HG03565 (cell line): ENCODE results near the gene CENPF.
"Not testable (repeated sequence)": the region's sequence is repeated elsewhere in the genome, so short reads cannot be mapped to it uniquely, and the experiment has no call there.

Experiments used
- ATAC-seq: cut with Tn5 transposase; IDR thresholded peaks from one replicate; pipeline ENCODE4 v1.9.1; 2021; ENCODE audit warnings: mild to moderate bottlenecking, moderate library complexity; ENCODE audit not compliant: unreplicated experiment

Gene CENPF

DNA sequence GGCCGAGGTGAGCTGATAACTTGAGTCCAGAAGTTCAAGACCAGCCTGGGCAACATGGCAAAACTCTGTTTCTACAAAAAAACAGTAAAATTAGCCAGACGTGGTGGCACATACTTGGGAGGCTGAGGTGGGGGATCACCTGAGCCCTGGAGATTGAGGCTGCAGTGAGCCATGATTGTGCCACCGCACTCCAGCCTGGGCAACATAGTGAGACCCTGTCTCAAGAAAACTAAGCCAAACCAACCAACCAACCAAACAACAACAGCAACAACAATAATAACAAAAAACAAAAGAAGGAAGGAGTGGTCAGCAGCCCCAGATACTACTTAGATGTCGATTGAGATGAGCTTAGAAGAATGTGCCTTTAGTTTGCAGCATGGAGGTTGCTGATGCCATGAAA, 47.7 kb downstream of the CENPF start:
- no peak for ATAC-seq

DNA sequence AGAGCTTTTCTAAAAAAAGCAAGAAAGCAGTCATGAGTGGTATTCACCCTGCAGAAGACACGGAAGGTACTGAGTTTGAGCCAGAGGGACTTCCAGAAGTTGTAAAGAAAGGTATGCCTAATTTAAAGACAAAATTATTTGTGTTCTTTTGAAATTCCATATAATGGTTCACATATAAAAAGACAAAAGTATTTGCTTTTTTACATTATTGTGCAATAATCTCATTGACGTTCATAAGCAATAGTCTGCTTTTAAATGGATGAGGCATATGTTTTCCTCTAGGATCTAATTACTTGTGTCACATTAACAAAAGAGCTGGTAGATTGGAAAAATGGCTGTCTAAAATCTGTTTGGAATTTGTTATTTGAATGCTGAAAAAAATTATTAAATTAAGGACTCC, 54.3 kb downstream of the CENPF start:
- ATAC-seq = no peak

DNA sequence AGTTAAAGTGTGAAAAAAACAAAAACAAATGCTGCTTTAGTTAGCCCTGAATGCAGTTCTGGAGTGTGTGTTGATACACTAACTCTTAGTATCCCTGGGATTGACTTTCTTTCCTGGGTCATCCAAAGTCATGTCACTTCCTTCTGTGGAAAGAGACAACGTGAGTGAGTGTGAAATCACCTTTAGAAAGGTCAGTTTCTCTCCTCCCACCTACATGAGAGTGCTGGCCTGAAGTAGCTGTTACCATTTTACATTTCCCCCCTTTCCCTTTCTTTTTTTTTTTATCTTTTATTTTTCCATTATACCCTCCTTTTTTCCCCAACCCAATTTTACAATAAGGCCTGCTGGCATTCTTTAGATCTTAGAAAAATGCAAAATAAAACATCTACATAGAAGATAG, 55.2 kb downstream of the CENPF start:
- no peak for ATAC-seq

DNA sequence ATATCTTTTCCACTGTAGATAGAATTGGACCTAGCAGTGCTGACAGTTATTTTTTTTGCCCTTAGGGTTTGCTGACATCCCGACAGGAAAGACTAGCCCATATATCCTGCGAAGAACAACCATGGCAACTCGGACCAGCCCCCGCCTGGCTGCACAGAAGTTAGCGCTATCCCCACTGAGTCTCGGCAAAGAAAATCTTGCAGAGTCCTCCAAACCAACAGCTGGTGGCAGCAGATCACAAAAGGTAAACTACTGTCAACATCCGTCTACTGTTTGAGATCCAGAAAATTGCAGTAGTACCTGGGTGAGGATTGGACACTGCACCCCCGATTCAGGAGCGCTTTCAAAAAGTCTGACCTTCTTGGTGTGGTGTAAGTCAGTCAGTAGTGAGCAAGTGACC, 55.8 kb downstream of the CENPF start:
- no peak for ATAC-seq

DNA sequence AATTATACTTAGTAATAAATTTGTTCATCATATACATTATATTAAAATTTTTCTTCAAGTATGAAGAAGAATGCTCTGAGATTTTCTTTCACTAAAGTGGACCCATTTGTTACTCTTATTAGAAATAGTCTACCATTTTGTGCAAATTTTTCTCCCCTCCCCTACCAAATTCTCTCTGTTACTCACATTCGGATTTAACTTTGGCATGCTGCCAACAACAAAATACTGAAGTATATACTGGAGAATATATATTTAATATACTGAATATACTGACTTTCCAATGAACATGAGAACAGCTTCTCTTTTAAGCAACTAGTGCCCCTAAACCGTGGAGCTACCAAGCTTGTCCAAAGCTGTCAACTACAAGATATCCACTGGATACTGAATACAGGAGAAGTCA, 57.2 kb downstream of the CENPF start:
- no peak for ATAC-seq

DNA sequence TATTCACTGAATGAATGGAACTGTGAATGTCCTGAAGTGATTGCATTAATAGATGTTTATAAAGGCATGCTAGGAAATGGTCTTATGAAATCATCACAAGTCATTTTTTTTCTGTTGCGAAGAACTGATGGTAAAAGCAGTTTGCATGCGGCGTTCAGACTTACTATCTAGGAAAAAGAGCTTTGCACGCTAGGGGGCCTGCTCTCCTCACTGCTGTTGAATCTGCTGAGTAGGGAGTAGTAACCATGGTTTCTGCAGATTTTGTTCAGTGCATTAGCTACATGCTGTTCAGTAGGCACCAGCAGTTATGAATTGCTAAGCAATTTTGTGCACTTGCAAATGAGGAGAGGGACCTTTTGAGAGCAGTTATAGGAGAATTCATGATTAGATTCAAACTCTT, 57.9 kb downstream of the CENPF start:
- ATAC-seq = no peak

DNA sequence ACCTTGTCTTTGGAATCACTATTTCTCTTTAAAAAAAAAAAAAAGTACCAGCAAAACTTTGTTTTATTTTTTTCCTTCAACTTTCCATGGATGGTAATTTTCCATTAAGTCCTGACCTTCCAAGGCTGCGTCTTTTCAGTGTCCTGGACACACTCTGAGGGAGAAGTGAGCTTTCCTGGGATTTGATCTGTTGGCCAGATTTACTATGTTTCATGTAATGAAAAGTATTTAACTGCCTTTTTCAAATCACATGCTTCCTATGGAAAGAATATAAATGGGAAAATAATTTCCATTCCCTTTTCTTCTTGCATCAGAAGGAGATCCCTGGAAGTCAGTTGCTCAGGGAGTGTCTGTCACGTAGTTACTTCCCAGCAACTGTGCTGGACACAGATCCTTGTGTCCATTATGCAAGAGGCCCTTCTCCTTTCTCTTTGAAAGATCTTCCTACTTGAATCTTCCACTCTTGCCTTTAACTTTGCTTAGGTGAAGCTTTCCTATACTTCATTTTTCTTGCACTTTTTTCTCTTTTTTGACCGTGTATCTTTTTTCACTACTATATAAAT, 59.3 kb downstream of the CENPF start:
- no peak for ATAC-seq

DNA sequence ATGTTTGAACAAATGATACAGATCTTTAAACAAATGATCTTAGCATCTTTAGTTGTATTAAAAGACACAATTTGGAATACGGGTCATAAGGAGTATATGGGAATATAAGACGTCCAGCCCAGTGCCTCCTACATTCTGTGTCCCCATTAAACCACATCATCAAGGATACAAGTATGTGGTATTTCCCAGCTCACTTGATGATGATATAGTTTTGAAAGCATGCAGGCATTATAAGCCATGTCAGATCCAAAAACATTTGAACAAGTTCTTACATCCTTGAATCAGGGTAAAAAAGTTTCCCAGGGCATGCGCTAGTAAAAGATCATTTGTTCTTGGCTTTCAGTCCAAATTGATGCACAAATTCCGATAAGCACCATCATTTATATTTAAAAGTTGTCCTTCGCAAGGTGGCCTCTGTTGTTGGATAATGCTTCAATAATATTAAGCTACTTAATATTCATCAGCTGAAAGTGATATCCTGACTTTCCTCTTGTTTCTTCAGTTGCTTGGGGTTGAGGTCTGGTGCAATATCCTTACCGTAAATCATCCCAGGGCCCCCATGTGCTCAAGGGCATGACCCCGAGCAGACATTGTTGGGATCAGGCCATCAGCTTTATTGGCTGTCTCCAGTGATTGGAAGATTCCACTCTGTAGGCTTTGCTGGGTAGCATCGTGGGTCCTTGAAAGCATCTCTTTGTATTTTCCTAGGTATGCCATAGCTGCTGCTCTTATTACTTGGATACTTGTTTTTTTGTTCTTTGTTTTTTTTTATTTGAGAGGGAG, 61.8 kb downstream of the CENPF start:
- no peak for ATAC-seq

DNA sequence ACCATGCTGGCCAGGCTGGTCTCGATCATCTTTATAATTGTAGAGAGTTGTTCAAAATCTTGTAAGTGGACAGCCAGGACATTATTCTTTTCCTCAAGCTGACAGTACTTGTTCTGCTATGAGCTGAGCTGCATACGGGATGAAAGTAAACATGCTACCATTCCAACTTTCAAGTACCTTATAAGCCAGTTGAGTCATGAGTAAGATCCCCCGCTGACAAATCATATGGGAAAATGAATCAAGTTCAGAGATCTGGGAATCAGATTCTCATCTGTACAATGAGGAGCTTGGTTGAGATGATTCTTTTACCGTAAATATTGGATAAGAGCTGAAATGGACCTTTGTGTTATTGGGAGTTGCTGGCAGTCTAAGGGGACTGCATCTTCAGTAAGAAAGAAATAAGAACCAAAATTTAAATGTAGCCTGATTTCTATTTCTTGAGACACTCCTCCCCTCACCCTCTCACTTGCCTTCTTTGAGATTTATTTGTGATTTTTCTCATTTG, 62.7 kb downstream of the CENPF start:
- no peak for ATAC-seq

DNA sequence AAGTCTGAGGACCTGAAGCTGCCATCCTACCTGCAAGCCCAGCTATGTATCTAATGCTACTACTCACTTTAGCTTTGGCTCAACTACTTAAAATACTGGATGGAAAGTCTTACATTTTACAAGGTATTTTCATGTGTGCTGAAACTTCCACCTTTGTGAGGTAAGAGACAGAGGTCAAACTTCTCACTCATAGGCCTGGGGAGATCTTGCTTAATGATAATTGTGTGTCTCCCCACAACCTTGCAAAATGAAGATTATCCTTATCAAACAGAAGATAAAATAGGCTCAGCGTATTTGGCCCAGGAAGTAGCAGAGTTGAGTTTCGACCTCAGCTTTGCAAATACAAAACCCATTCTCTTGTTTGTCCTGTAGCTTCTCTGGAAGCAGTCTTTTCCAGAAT, 63.7 kb downstream of the CENPF start:
- no peak for ATAC-seq

DNA sequence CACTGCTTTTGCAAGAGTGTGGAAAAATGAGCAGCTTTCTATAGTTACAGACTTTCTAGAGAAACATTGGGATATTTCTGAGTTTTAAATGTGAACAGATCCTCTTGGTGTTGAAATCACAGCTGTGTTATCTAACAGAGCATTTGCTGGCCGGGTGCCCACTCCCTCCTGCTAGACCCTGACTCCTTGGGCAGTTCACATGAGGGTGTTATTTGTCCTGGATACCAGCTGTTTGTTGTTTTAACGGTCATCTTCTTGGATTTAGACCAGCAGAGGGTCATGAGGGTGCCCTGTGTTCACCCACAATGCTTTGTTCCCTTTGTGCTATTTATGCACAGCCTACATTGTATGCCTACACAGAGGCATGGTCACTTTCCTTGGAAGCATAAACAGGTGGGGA, 67.1 kb downstream of the CENPF start:
- no peak for ATAC-seq

DNA sequence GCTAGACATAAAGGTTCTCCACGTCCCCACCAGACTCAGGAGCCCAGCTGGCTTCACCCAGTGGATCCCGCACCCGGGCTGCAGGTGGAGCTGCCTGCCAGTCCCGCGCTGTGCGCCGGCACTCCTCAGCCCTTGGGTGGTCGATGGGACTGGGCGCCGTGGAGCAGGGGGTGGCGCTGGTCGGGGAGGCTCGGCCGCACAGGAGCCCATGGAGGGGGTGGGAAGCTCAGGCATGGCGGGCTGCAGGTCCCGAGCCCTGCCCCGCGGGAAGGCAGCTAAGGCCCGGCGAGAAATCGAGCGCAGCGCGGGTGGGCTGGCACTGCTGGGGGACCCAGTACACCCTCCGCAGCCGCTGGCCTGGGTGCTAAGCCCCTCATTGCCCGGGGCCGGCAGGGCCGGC, 70.0 kb downstream of the CENPF start:
- not testable (repeated sequence) for ATAC-seq

DNA sequence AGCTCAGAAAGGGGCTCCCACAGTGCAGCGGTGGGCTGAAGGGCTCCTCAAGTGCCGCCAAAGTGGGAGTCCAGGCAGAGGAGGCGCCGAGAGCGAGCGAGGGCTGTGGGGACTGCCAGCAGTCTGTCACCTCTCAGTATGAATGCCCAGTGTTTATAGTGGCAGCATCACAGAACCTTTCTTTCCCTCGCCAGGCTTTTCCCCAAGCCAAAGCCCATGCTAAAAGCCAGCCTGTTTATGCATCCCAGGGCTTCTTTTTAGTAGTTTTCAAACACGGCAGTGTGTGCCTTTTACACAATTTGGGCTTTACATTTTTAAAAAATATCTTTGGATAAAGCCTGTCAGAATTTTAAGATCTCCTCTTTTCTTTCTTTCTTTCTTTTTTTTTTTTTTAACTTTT, 70.6 kb downstream of the CENPF start:
- no peak for ATAC-seq

DNA sequence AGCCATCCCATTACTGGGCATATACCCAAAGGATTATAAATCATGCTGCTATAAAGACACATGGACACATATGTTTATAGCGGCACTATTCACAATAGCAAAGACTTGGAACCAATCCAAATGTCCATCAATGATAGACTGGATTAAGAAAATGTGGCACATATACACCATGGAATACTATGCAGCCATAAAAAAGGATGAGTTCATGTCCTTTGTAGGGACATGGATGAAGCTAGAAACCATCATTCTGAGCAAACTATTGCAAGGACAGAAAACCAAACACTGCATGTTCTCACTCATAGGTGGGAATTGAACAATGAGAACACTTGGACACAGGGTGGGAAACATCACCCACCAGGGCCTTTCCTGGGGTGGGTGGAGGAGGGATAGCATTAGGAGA, 72.5 kb downstream of the CENPF start:
- not testable (repeated sequence) for ATAC-seq

DNA sequence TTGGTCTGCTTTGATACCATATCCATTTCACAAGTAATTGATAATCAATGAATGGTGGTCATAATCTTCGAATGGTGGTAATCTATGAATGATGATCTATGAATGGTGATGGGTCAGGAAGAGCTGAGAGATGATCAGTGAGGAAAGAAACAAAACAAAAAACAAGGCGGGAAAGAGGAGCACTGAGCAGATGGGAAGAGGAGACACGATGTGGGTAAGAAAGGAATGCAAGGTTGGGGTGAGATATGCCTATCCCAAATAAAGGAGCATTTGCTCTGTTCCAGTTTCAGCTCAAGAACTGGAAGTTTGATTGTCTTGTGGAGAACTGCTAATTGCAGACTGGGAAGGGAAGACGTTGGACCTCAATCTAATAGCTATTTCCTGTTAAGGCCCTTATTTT, 73.8 kb downstream of the CENPF start:
- no peak for ATAC-seq

DNA sequence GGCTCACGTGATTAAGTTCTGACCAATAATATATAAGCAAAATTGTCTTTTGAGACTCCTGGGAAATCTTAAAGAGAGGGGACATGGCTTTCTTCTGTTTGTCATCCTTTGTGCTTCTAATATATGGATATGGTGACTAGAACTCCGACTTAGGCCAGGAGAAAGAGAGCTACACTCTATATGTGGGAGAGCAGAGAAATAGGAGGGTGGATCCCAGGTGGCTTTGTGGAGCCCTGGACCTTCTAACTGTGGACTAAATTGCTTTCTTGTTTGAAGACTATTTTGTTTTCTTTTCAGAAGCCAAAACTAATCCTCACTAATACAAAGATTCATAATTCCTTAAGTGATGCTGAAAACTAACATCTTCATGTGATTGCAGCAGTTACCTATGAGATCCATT, 75.0 kb downstream of the CENPF start:
- ATAC-seq = no peak

DNA sequence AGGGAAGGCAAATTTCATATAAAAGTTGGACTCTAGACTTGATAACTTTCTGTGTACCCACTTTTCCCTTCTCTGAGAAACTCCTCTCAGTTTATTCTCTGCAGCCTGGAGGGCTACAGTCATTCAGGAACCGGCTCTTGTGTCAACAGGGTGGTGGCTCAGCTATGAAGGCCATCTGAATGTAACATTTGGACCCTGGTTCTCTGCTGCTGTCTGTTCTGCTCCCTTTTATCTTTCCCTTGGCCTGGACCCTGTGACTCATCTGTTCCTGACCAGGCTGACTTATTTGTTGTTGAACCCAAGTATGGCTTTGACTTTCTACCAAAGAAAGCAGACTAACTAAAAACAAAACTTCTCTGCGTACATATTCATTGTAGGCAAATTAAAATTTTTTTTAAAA, 75.4 kb downstream of the CENPF start:
- ATAC-seq = no peak

DNA sequence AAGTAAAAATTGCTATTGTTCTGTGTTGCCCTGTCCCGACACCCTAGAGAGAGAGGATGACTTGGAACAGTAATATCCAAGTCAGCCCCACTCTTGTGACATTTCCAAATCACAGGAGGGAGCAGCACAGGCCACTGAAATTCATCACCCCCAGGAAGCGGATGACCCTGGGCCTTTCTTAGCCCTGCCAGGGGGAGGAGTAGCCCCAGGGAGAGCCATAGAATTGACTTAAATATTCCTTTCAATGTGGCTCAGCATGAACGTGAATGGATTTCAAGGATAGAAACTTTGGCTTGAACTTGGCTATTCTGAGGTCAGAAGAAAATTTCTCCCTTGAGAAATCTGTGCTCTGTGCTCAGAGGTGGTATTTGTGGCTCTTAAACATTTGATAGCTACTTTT, 80.6 kb downstream of the CENPF start:
- ATAC-seq = no peak

DNA sequence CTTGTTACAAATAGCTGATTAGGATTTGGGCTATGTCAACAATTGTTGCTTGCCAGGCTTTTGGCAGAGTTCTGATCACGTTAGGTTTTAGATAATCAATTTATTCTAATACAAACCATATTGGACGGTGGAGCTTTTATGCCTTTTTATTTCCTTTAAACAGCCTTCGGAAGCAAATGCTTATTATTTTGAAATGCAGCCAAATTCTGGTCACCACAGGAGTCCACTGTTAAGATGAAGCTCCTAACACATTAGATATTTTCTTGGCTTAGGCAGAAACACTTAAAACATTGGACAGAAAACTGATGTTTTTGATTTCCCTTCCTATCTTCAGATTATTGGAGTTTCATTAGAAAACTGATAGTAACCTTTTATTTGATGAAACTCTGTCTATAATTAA, 82.9 kb downstream of the CENPF start:
- no peak for ATAC-seq

DNA sequence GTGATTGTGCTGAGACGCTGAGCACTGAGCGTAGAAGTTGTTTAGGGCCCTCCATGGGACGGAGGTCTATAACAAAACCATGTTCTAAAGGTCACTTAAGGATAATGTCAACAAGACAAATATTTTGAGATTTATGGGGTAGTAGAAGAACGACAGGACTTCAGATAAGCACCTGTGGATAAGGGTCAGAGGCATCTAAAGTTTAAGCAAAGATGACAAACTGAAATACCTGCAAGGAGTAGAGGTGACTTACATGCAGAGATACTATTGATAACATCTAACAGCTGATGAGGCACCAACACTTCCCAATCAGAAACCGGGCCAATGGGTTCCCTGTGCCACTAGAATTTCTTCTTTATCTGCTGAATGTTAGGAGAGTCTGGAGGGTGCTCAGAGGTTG, 83.5 kb downstream of the CENPF start:
- ATAC-seq = no peak

DNA sequence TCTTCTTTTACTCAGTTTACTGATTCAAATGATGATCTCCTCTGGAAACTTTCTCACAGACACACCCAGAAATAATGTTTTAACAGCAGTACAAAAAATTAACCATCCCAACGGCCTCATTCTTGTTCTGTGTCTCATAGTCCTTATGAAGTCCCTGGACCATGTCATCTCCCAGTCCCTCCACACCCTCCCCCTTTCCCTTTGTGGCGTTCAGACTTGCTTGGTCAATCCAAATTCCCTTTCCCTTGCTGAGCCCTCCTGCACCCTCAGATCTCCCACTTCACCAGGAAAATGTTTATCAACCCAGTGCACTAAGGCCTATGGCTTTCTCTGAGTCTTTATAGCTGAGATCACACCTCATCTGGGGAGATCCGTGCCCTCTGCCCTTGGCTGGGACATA, 85.9 kb downstream of the CENPF start:
- no peak for ATAC-seq

DNA sequence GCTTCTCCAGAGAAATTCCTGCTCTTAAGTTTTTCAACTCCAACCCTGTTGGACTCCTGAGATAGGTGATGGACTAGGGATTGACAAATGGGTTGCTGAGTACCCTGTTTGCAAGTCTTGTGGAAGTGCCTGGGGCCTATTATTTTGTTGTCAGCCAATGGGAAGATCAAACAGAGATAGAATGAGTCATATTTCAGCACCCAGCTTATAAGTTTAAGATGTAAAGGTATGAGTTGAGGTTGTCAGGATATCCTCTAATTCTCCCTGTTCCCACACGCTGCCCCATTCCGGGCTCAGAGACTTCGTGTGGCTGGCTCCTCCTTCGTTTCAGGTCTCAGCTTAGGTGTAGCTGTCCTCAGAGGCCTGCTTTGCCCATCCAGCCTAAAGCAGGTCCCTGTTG, 91.8 kb downstream of the CENPF start:
- no peak for ATAC-seq

DNA sequence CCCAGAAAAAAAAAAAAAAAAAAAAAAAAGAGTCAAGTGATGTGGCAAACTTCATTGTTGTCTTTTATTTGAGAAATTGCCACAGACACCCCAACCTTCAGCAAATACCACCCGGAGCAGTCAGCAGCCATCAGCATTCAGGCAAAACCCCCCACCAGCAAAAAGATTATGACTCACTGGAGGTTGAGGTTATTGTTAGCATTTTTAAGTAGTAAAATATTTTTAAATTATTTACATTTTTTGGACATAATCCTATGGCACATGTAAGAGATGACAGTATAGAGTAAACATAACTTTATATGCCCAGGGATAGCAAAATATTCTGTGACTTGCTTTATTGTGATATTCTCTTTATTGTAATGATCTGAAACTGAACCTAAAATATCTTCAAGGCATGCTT, 95.6 kb downstream of the CENPF start:
- no peak for ATAC-seq
